GM12891 (cell line): ENCODE data around the gene CLTCL1.

ENCODE experiments used
- PAX5 ChIP-seq: IDR thresholded peaks from 2 replicates; pipeline ENCODE4 v1.6.1; 2011; ENCODE audit warnings: low read length, moderate library complexity, mild to moderate bottlenecking; ENCODE audit not compliant: insufficient read depth, severe bottlenecking
- POLR2A ChIP-seq: IDR thresholded peaks from 2 replicates; pipeline ENCODE4 v1.6.1; 2011; ENCODE audit warnings: low read depth, low read length, control low read depth
- POLR2AphosphoS5 ChIP-seq: IDR thresholded peaks from 2 replicates; pipeline ENCODE4 v1.6.1; 2011; ENCODE audit warnings: low read depth, low read length, control low read depth
- POU2F2 ChIP-seq: IDR thresholded peaks from 2 replicates; pipeline ENCODE4 v1.6.1; 2011; ENCODE audit warnings: low read depth, mild to moderate bottlenecking, control low read depth, low read length, moderate library complexity
- SPI1 ChIP-seq: IDR thresholded peaks from 2 replicates; pipeline ENCODE4 v1.6.1; 2011; ENCODE audit warnings: low read depth, low read length, control low read depth
- TAF1 ChIP-seq: IDR thresholded peaks from 2 replicates; pipeline ENCODE4 v1.6.1; 2011; ENCODE audit warnings: low read depth, low read length, control low read depth

GRCh38 chr22:19287076-19287707, 4.3 kb downstream of the CLTCL1 start:
- no peak for TF ChIP-seq TAF1
- no peak for TF ChIP-seq POLR2A
- TF ChIP-seq POLR2AphosphoS5 = no peak
- TF ChIP-seq SPI1 = no peak
- TF ChIP-seq PAX5 = no peak
- no peak for TF ChIP-seq POU2F2
